GM10266 (cell line): ENCODE data around the gene HTT.

ENCODE experiments used
- DNase-seq: peaks from one replicate; pipeline ENCODE4 v3.0.0; 2012; ENCODE audit errors: extremely low spot score
- CTCF ChIP-seq: IDR thresholded peaks from 2 replicates; pipeline ENCODE4 v1.5.1; 2012; ENCODE audit warnings: mild to moderate bottlenecking, low read depth; ENCODE audit not compliant: control insufficient read depth, insufficient read depth; ENCODE audit errors: missing control alignments

HTT gene

GRCh38 chr4:3177426-3177825 is 102.9 kb downstream of the HTT start:
- TF ChIP-seq CTCF, result no peak
- DNase-seq, result no peak

- TF ChIP-seq CTCF, result no peak
- no peak for DNase-seq
Observed at GRCh38 chr4:3177905-3178304, 103.4 kb downstream of the HTT start.

GRCh38 chr4:3178351-3178750 is 103.9 kb downstream of the HTT start:
- no peak for TF ChIP-seq CTCF
- DNase-seq, result no peak

GRCh38 chr4:3179126-3179706 is 104.7 kb downstream of the HTT start:
- TF ChIP-seq CTCF, result no peak

GRCh38 chr4:3183008-3183407 is 108.5 kb downstream of the HTT start:
- TF ChIP-seq CTCF, result no peak
- DNase-seq, result no peak

More at GRCh38 chr4:3179126-3179706, 104.7 kb downstream of the HTT start:
- DNase-seq, result no peak

GRCh38 chr4:3184725-3185124 is 110.2 kb downstream of the HTT start:
- no peak for DNase-seq
- no peak for TF ChIP-seq CTCF

GRCh38 chr4:3186609-3187008 is 112.1 kb downstream of the HTT start:
- DNase-seq, result no peak
- TF ChIP-seq CTCF, result no peak
